HG03354 (cell line): ENCODE measurements around the gene CDSN.

Experiments
- ATAC-seq: cut with Tn5 transposase; IDR thresholded peaks from one replicate; pipeline ENCODE4 v1.9.1; 2021; ENCODE audit warnings: mild to moderate bottlenecking; ENCODE audit not compliant: unreplicated experiment, poor library complexity, severe bottlenecking

The CDSN gene

DNA sequence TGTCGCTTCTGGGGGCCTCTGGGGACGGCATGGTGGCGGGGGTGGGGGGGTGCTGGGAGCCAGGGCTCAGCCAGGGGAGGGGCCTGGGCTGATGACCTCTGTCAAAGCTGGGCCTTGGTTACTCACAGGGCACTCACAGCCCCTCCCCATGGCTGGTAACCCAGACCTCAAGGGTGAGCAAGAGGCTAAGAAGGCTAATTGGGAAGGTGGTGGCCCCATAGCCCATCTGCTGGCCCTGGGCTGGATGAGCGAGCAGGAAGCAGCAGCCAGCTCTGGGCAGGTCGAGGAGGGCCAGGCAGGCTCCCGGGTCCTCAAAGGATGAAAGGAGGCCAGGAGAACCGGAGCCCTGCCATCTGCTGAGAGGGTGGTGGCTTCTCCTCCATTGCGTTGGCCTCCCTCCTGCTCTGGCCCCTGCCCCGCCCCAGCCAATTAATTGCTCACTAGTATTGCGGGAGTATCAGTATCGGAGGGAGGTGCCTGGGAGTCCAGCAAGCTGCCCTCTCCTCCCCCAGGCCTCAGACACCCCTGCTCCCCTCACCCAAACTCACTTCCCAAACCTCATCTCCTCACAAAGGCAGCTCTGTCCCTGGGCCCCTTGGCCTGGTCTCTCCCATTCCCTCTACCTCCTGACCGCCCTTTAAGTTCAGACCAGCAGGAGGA, 1.0 kb upstream of the CDSN start:
- ATAC-seq, result no peak

- ATAC-seq, result no peak
Measured at GRCh38 chr6:31118178-31118577, 2.1 kb downstream of the CDSN start.

DNA sequence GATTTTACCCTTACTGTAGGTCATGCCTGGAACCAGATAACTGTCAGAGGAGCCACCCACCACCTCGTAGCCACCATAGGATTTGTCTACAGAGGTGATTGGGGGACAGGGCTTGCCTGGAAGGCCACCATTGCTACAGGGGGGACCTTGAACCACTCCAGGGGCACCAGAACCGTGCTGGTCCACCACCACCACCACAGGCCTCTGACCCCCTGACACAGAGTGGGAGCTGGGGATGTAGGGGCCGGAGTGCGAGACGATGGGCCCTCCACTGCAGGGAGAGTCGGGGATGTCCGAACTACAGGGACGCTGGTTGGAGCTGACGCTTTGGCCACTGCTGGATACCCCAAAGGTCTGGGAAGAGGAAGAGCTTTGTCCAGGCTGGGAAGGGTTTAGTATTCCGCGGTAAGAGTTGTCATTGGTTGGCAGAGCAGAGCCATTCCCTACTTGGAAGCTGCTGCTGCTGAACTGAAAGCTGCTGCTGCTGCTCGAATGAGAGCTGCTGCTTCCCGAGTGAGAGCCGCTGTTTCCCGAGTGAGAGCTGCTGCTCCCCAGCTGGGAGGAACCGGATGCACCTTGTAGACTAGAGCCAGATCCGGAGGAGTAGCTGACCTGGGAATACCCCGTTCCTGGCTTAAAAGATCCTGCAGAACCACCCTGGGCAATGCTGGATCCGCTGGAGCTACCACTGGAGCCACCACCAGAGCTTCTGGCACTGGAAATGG, 3.4 kb downstream of the CDSN start:
- no peak for ATAC-seq

DNA sequence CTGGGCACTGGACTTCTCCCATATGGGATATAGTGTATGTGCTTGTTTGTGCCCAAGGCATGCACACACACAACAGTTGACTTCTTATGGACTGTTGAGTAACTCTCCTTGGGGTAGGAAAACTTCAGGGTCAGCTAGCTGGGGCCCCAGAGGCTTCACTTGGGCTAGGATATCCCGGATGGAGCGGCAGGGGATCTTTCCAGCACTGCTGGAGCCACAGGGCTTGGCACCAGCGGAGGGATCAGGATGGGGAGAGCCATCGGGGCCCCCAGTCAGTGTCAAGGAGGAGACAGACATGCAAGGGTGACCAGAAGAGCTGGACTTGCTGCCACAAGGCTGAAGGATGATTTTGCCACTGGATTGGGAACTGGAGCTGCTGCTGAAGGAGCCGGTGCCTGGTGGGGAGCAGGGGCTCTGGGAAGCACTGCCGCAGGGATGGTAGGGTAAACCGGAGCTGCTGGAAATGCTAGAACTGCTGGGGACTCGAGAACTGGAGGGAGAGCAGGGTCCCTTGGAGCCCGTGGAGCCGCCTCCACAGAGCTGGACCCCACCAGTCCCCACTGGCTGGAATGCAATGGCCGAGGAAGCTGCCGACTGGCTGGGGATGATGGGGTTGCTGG, 4.2 kb downstream of the CDSN start:
- no peak for ATAC-seq

DNA sequence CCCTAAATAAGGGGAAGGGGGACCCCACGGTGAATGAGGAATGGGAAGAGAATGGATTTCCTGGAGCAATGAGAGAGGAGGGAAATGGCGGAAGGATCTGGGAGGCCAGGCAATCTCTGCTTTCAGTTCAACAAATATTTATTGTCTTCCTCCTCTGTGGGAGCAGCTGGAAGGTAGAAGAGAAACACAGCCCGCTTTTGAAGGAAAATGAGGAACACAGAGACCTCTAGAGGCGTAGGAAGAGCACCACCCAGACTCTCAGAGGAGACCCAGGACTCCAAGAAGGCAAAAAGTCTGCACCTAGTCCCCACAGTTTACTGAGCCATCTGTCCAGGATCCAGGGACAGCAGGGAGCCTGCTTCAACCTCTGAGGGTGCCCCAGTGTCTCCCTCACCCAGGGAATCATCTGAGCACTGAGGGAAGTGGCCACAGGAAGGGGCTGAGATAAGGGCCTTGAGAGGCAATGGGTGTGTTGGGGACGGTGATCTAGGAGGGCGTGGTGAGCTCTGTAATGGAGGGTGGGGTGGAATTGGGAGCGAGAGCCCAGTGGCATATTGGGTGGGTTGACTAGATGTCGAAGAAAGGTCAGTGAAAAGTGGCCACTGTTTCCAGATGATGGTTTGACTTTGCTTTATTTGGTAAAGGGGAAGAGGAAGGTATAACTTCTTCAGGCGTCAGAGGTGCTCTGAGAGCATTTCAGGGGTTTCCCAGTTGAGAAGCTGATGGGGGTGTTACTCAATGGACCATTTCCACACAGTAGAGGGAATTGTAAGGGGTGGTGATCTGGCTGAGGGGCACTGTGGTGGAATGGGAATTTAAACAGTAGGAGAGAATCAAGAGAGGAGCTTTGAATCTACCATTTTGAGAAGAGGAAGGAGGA, 5.0 kb downstream of the CDSN start:
- ATAC-seq, result no peak

DNA sequence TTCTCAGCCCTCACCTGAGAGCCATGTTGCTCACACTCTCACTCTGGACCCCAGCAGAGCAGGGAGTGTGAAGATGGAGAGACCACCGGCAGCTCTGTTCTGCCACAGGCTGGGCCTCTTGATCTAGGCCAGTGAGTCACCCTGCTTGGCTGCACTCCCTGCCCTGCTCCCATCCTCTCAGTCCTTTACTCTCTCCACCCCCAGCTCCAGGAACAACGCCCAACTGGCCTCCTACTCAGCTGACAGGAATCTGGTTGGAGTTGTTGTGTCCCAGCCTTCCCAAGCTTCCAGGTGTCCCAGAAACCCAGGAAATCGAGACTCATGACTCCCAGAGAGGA, 5.7 kb downstream of the CDSN start, which contains the start of gene PSORS1C1:
PSORS1C1 (plus strand) TSS at position 260 of the 338 bp plus-strand sequence. CDS start 14,833 bp downstream, outside the sequence.
- ATAC-seq, result no peak

GRCh38 chr6:31113861-31114540, 6.2 kb downstream of the CDSN start:
- no peak for ATAC-seq

GRCh38 chr6:31112478-31112877, 7.8 kb downstream of the CDSN start, which contains the start of gene C6orf15:
Gene C6orf15 (minus strand): TSS chr6:31112575. CDS start chr6:31112555, 20 bp downstream.
- ATAC-seq, result no peak

- ATAC-seq, result no peak
Measured at GRCh38 chr6:31111712-31112111, 8.5 kb downstream of the CDSN start.

- no peak for ATAC-seq
Measured at GRCh38 chr6:31110825-31111582, 9.2 kb downstream of the CDSN start.

GRCh38 chr6:31107052-31107451, 13.2 kb downstream of the CDSN start:
- ATAC-seq, result no peak

GRCh38 chr6:31103136-31103535, 17.1 kb downstream of the CDSN start:
- ATAC-seq, result no peak

GRCh38 chr6:31098449-31098938, 21.8 kb downstream of the CDSN start:
- ATAC-seq, result no peak

GRCh38 chr6:31096656-31097055, 23.6 kb downstream of the CDSN start:
- no peak for ATAC-seq

DNA sequence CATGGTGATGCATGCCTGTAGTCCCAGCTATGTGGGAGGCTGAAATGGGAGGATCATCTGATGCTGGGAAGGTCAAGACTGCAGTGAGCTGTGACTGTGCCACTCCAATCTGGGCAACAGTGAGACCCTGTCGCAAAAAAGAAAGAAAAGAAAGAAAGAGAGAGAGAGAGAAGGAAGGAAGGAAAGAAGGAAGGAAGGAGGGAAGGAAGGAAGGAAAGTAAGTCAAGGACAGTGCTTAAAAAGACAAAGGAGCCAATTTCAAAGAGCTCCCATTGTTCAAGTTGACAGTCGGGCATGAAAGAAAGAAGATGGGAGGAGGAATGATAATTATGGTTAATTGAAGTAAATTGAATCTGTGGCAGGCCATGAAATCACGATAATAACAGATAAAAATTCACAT, 24.0 kb downstream of the CDSN start:
- ATAC-seq, result no peak

GRCh38 chr6:31094389-31094881, 25.8 kb downstream of the CDSN start:
- ATAC-seq, result no peak

GRCh38 chr6:31092769-31093505, 27.3 kb downstream of the CDSN start:
- ATAC-seq, result no peak

- ATAC-seq, result no peak
Measured at GRCh38 chr6:31092238-31092637, 28.0 kb downstream of the CDSN start.
